Brain microvascular endothelial cell (primary cell): ENCODE results near the gene HELZ.

ENCODE experiments used
- DNase-seq: peaks from one replicate; pipeline ENCODE4 v3.0.0-alpha.2; 2020
- H3K27ac ChIP-seq: fragments of 250-450 bp; sonication (Bioruptor Pico); 2 replicates; pipeline ENCODE4 v1.5.1; 2020; ENCODE audit warnings: mild to moderate bottlenecking, moderate library complexity
- H3K27me3 ChIP-seq: fragments of 250-450 bp; sonication (Bioruptor Pico); replicated peaks from 2 replicates; pipeline ENCODE4 v1.5.1; 2020; ENCODE audit warnings: mild to moderate bottlenecking
- H3K36me3 ChIP-seq: fragments of 250-450 bp; sonication (Bioruptor Pico); replicated peaks from 2 replicates; pipeline ENCODE4 v1.5.1; 2020; ENCODE audit warnings: mild to moderate bottlenecking
- H3K4me3 ChIP-seq: 2 replicates; pipeline ENCODE4 v1.5.1; 2011; ENCODE audit warnings: low read depth, mild to moderate bottlenecking, control low read depth, low read length, moderate library complexity
- CTCF ChIP-seq: IDR thresholded peaks from 2 replicates; pipeline ENCODE4 v1.5.1; 2011; ENCODE audit warnings: low read depth, mild to moderate bottlenecking, moderate library complexity, low read length, control low read depth, inconsistent platforms; ENCODE audit errors: missing control alignments
- in situ Hi-C: cut with HindIII; loops from 2 replicates; pipeline ENCODE4 v1.10.0; 2017; ENCODE audit warnings: low sequenced_read_pairs, low pct_ligation_motif_present

Gene HELZ

DNA sequence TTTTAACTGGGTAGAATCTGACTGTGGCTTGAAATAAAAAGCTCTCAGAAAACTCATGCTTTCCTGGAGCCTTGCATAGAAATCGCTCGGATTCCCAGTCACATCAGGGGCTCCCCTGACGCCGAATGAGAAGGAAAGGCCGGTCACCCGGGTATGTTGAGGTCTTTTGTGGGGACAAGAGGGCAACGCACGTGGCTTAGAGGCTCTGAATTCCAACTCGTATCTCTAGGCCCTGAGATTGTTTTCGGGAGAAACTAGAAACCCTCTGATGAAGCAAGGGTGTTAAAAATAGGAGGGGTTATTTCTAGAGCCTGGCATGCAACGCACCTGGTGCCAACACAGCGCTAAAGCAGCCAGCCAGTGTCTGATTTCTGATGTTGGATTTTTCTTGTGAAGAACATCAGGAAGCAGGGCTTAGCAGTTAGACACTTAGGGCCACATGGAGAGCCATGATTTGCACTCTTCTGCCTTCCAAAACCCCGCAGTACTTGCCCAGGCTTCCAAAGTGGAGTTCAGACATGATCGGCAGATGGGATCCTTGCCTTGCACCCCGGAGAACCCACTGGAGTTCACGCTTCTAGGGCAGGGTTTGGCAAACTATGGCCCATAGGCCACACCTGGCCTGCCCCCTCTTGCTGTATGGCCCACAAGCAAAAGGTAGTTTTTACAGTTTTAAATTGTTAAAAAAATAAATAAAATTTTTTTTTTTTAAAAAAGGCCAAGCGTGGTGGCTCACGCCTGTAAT is 188.1 kb downstream of the HELZ start:
- H3K27me3 ChIP-seq, result no peaks in the 10 kb centered on the region
- no peak overlapping the region for H3K27ac ChIP-seq
- TF ChIP-seq CTCF, result no peak
- in situ Hi-C loops, result no loop called here
- H3K36me3 ChIP-seq, result no peaks in the 10 kb centered on the region
- no peak overlapping the region for H3K4me3 ChIP-seq
- no peak for DNase-seq

GRCh38 chr17:67055811-67056745 is 188.9 kb downstream of the HELZ start:
- Histone ChIP-seq H3K36me3 (no peaks in the 10 kb centered on the region), H3K27me3 (no peaks in the 10 kb centered on the region), H3K4me3 (no peak overlapping the region), H3K27ac (no peak overlapping the region)
- no peak for DNase-seq
- in situ Hi-C loops, result no loop called here
- no peak for TF ChIP-seq CTCF

- no peaks in the 10 kb centered on the region for H3K36me3 ChIP-seq
- H3K4me3 ChIP-seq, result no peak overlapping the region
- no peak for TF ChIP-seq CTCF
- H3K27me3 ChIP-seq, result no peaks in the 10 kb centered on the region
- no peak for DNase-seq
- in situ Hi-C loops, result no loop called here
- no peak overlapping the region for H3K27ac ChIP-seq
These were observed 190.0 kb downstream of the HELZ start for GRCh38 chr17:67055041-67055443.

DNA sequence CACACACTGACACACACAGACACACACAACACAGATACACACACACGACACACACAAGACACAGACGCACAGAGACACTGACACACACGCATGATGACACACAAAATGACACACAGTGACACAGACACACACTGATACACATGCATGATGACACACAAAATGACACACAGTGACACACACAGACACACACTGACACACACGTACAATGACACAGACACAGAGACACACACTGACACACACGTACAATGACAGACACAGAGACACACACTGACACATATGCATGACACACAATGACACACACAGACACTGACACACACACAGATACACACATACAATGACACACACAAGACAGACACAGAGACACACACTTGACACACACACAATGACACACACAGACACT is 190.4 kb downstream of the HELZ start:
- no peak for TF ChIP-seq CTCF
- no peak for DNase-seq
- H3K27me3 ChIP-seq, result no peaks in the 10 kb centered on the region
- H3K27ac ChIP-seq, result no peak overlapping the region
- in situ Hi-C loops, result no loop called here
- no peak overlapping the region for H3K4me3 ChIP-seq
- H3K36me3 ChIP-seq, result no peaks in the 10 kb centered on the region

DNA sequence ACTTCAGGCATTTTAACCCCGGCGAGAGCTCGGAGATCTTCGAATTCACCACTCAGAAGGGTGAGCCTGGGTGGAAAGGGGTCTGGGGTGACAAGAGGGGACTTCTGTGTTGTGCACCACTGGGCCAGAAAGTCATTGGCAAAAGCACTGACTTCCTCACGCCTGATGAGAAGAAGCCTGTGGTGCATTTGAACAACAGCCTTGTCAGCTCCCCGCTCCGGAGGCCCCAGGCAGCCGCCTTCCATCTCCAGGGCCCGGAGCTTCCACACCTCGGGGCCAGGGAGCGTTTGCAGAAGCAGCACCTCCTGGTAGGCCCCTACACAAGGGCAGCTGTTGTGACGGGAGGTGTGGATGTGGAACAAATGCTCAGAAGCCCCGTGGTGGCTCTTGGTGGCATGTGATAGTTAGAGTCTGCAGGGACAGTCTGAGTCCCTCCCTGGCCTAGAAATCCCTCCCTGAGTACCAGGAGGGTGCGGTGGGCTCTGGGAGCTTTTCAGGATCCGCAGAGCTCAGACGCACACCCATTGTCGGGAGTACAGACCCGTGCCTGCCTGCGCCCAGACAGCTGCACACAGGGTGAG is 190.9 kb downstream of the HELZ start:
- no peak overlapping the region for H3K27ac ChIP-seq
- in situ Hi-C loops, result no loop called here
- no peaks in the 10 kb centered on the region for H3K27me3 ChIP-seq
- no peak overlapping the region for H3K4me3 ChIP-seq
- H3K36me3 ChIP-seq, result no peaks in the 10 kb centered on the region
- no peak for DNase-seq
- TF ChIP-seq CTCF, result no peak
